HCT116 (cell line): ENCODE data around the gene L1CAM. TPM values are rescaled to one million over a fixed set of nuclear protein-coding genes. Genes with fewer than 3 reads are reported as not detected.

ENCODE experiments used
- ATAC-seq: fragments of 200-7000 bp; cut with Tn5 transposase; 2 replicates; pipeline ENCODE4 v1.9.1; 2020; ENCODE audit warnings: mild to moderate bottlenecking, moderate library complexity
- BruUV-seq: library from RNA; stranded (reverse); fragments of 400-500 nt; replicated peaks from 2 replicates; lab custom pipeline; 2021; lab: Mats Ljungman, UMichigan
- CTCF ChIA-PET: fragments of 300-600 bp; sonication (Branson Sonifier 250); formaldehyde crosslinking; loops from one replicate; lab custom pipeline; 2021; ENCODE audit warnings: antibody characterized with exemption; lab: Charles Lee
- POLR2A ChIA-PET: fragments of 300-600, 350-600 bp; sonication (Branson Sonifier 250); formaldehyde crosslinking; loops from one replicate; lab custom pipeline; 2021; ENCODE audit warnings: antibody characterized with exemption; lab: Charles Lee
- RAD21 ChIA-PET, 2 experiments: fragments of 300-600 bp; sonication (Branson Sonifier 250); formaldehyde crosslinking; loops; one replicate each; lab custom pipeline; 2023; ENCODE audit warnings: low total read pairs in 2 of 2; ENCODE audit not compliant: uncharacterized antibody in 2 of 2, unreplicated experiment in 2 of 2, low non-redundant PET in 1 of 2; lab: Charles Lee
- DNase-seq: peaks from one replicate; pipeline ENCODE4 v3.0.0-alpha.2; 2010; ENCODE audit warnings: low read depth, low spot score
- H2AFZ ChIP-seq: fragments of 200-600 bp; shearing (Covaris generic), sonication (generic); 2 replicates; pipeline ENCODE4 v1.6.1; 2017; ENCODE audit warnings: low read depth, mixed run types, mixed read lengths, antibody characterized with exemption, low read length; ENCODE audit not compliant: poor library complexity, severe bottlenecking
- H3K27ac ChIP-seq: 2 replicates; pipeline ENCODE4 v1.5.1; 2012; ENCODE audit warnings: low read depth, low read length
- H3K27me3 ChIP-seq: fragments of 200-600 bp; sonication (generic); 2 replicates; pipeline ENCODE4 v1.6.1; 2016; ENCODE audit warnings: mixed run types, low read length, mixed read lengths; ENCODE audit not compliant: insufficient read depth
- H3K36me3 ChIP-seq, 2 experiments: fragments of 200-500 bp in 1 of 2; fragments of 200-600 bp in 1 of 2; sonication (Bioruptor generic) in 1 of 2; sonication (generic) in 1 of 2; 2 replicates each; pipeline versions ENCODE4 v1.5.1 to v1.6.1; 2014 to 2016; ENCODE audit warnings: low read length in 2 of 2, inconsistent platforms in 1 of 2, mixed read lengths in 1 of 2, mixed run types in 1 of 2; ENCODE audit not compliant: insufficient read depth in 2 of 2, control insufficient read depth in 1 of 2
- H3K4me1 ChIP-seq, 2 experiments: fragments of 200-600 bp in 1 of 2; sonication (generic) in 1 of 2; 2 replicates each; pipeline versions ENCODE4 v1.5.1 to v1.6.1; 2012 to 2017; ENCODE audit warnings: low read length in 2 of 2, inconsistent platforms in 1 of 2, mild to moderate bottlenecking in 1 of 2, mixed read lengths in 1 of 2, mixed run types in 1 of 2, moderate library complexity in 1 of 2; ENCODE audit not compliant: insufficient read depth in 2 of 2, control insufficient read depth in 1 of 2
- H3K4me2 ChIP-seq: fragments of 200-600 bp; sonication (generic); 2 replicates; pipeline ENCODE4 v1.6.1; 2017; ENCODE audit warnings: mixed run types, low read length, mixed read lengths
- H3K4me3 ChIP-seq, 2 experiments: fragments of 200-600 bp in 1 of 2; sonication (generic) in 1 of 2; replicated peaks in 1 of 2; 2 replicates each; pipeline ENCODE4 v1.5.1; 2011 to 2016; ENCODE audit warnings: low read length in 2 of 2, control low read depth in 1 of 2, low read depth in 1 of 2, mild to moderate bottlenecking in 1 of 2, mixed read lengths in 1 of 2, mixed run types in 1 of 2
- H3K79me2 ChIP-seq: fragments of 200-600 bp; sonication (generic); 2 replicates; pipeline ENCODE4 v1.6.1; 2017; ENCODE audit warnings: mild to moderate bottlenecking, mixed run types, low read length, moderate library complexity, mixed read lengths; ENCODE audit not compliant: insufficient read depth
- H3K9ac ChIP-seq: fragments of 200-600 bp; sonication (generic); 2 replicates; pipeline ENCODE4 v1.6.1; 2016; ENCODE audit warnings: low read length, mixed read lengths
- H3K9me2 ChIP-seq: fragments of 200-600 bp; sonication (generic), shearing (Covaris generic); 2 replicates; pipeline ENCODE4 v1.6.1; 2017; ENCODE audit warnings: mixed run types, mild to moderate bottlenecking, moderate library complexity; ENCODE audit not compliant: insufficient read depth
- H3K9me3 ChIP-seq, 2 experiments: fragments of 200-500 bp in 1 of 2; fragments of 200-600 bp in 1 of 2; sonication (Bioruptor generic) in 1 of 2; sonication (generic) in 1 of 2; 2 replicates each; pipeline ENCODE4 v1.6.1; 2014 to 2017; ENCODE audit warnings: low read length in 2 of 2, mixed read lengths in 2 of 2, inconsistent platforms in 1 of 2, low read depth in 1 of 2, mild to moderate bottlenecking in 1 of 2, mixed run types in 1 of 2, moderate library complexity in 1 of 2; ENCODE audit not compliant: control insufficient read depth in 1 of 2, insufficient read depth in 1 of 2
- H4K20me1 ChIP-seq: fragments of 200-600 bp; sonication (generic), shearing (Covaris generic); 2 replicates; pipeline ENCODE4 v1.6.1; 2017; ENCODE audit warnings: mixed run types, mild to moderate bottlenecking, moderate library complexity; ENCODE audit not compliant: insufficient read depth
- ATF3 ChIP-seq: IDR thresholded peaks from 2 replicates; pipeline ENCODE4 v1.6.1; 2012
- CEBPB ChIP-seq: IDR thresholded peaks from 2 replicates; pipeline ENCODE4 v1.6.1; 2012; ENCODE audit warnings: low read depth
- EZH2 ChIP-seq: fragments of 200-600 bp; sonication (generic); IDR thresholded peaks from 2 replicates; pipeline ENCODE4 v1.6.1; 2017; ENCODE audit warnings: antibody characterized with exemption, mixed run types
- MAX ChIP-seq: IDR thresholded peaks from 2 replicates; pipeline ENCODE4 v1.6.1; 2012
- POLR2A ChIP-seq: IDR thresholded peaks from 2 replicates; pipeline ENCODE4 v1.7.0; 2011; ENCODE audit warnings: borderline replicate concordance; ENCODE audit not compliant: insufficient read depth, insufficient read length; ENCODE audit errors: extremely low read depth
- POLR2AphosphoS5 ChIP-seq: IDR thresholded peaks from 2 replicates; pipeline ENCODE4 v1.6.1; 2011; ENCODE audit warnings: mild to moderate bottlenecking, low read depth, low read length, moderate library complexity
- SP1 ChIP-seq: IDR thresholded peaks from 2 replicates; pipeline ENCODE4 v1.6.1; 2012; ENCODE audit warnings: low read depth
- SRF ChIP-seq: IDR thresholded peaks from 2 replicates; pipeline ENCODE4 v1.6.1; 2012; ENCODE audit warnings: low read depth
- YY1 ChIP-seq: IDR thresholded peaks from 2 replicates; pipeline ENCODE4 v1.6.1; 2011; ENCODE audit warnings: low read length, low read depth, moderate library complexity, mild to moderate bottlenecking; ENCODE audit not compliant: insufficient replicate concordance; ENCODE audit errors: extremely low read depth
- ZBTB33 ChIP-seq: IDR thresholded peaks from 2 replicates; pipeline ENCODE4 v1.6.1; 2011; ENCODE audit warnings: mild to moderate bottlenecking, low read length, moderate library complexity; ENCODE audit not compliant: insufficient replicate concordance; ENCODE audit errors: extremely low read depth
- ZFX ChIP-seq: fragments of 450-650 bp; IDR thresholded peaks from 2 replicates; pipeline ENCODE4 v1.6.1; 2017
- intact Hi-C: fragments of 100-400 bp; cut with micrococcal nuclease; formaldehyde crosslinking; loops from 2 replicates; pipeline ENCODE4 v1.10.0; 2022
- total RNA-seq: library from RNA; stranded (reverse); gene quantifications from one replicate; pipeline ENCODE4 v1.2.1, GENCODE V29; 2021; ENCODE audit not compliant: unreplicated experiment

Gene L1CAM
- total RNA-seq, 1 experiment from 2014 or later = 14.8 TPM

GRCh38 chrX:153870288-153870690 is 15.7 kb downstream of the L1CAM start:
- Histone ChIP-seq H3K36me3 (no peaks in the 10 kb centered on the region), H4K20me1 (no peaks in the 10 kb centered on the region), H3K27me3 (no peaks in the 10 kb centered on the region), H3K4me2 (no peak overlapping the region), H3K27ac (no peak overlapping the region), H3K79me2 (no peaks in the 10 kb centered on the region), H3K4me1 (no peaks in the 10 kb centered on the region), H3K9ac (no peak overlapping the region), H2AFZ (no peak overlapping the region), H3K9me3 (no peaks in the 10 kb centered on the region), H3K4me3 (no peak overlapping the region), H3K9me2 (no peaks in the 10 kb centered on the region)
- no peak for TF ChIP-seq ZBTB33
- intact Hi-C loops = no loop called here
- ChIA-PET CTCF (no interaction called here), RAD21 (no interaction called here), POLR2A (no interaction called here)
- no TSS peak for BruUV-seq
- DNase-seq (no peak), ATAC-seq (no peak)

- DNase-seq (no peak), ATAC-seq (no peak)
- intact Hi-C loops = no loop called here
- Histone ChIP-seq H3K27ac (no peak overlapping the region), H3K36me3 (no peaks in the 10 kb centered on the region), H3K79me2 (no peaks in the 10 kb centered on the region), H3K27me3 (no peaks in the 10 kb centered on the region), H3K4me1 (no peaks in the 10 kb centered on the region), H3K9me2 (no peaks in the 10 kb centered on the region), H3K9me3 (no peaks in the 10 kb centered on the region), H3K9ac (no peak overlapping the region), H3K4me3 (no peak overlapping the region), H2AFZ (no peak overlapping the region), H4K20me1 (no peaks in the 10 kb centered on the region), H3K4me2 (no peak overlapping the region)
- BruUV-seq = no TSS peak
- ChIA-PET CTCF (no interaction called here), RAD21 (no interaction called here), POLR2A (no interaction called here)
- TF ChIP-seq SRF (no peak), SP1 (no peak), CEBPB (no peak), POLR2A (no peak), MAX (no peak), ZBTB33 (no peak), ZFX (no peak), ATF3 (no peak), POLR2AphosphoS5 (no peak), YY1 (no peak), EZH2 (no peak)
Observed at GRCh38 chrX:153869473-153870287, 16.3 kb downstream of the L1CAM start.
